HG03196 (cell line): ENCODE results near the gene OPTC.
"Not testable (repeated sequence)": the region's sequence is repeated elsewhere in the genome, so short reads cannot be mapped to it uniquely, and the experiment has no call there.

ENCODE experiments used
- ATAC-seq: cut with Tn5 transposase; IDR thresholded peaks from one replicate; pipeline ENCODE4 v1.9.1; 2021; ENCODE audit not compliant: unreplicated experiment

The OPTC gene

GRCh38 chr1:203465146-203465798, 28.7 kb upstream of the OPTC start:
- ATAC-seq = no peak

GRCh38 chr1:203465948-203466347, 28.0 kb upstream of the OPTC start:
- no peak for ATAC-seq

- ATAC-seq = not testable (repeated sequence)
Observed at GRCh38 chr1:203466906-203467549, 26.9 kb upstream of the OPTC start.

- no peak for ATAC-seq
Observed at GRCh38 chr1:203467550-203467921, 26.4 kb upstream of the OPTC start.

GRCh38 chr1:203468326-203468725, 25.6 kb upstream of the OPTC start:
- no peak for ATAC-seq

- ATAC-seq = no peak
Observed at GRCh38 chr1:203470240-203470639, 23.7 kb upstream of the OPTC start.

GRCh38 chr1:203471841-203472240, 22.1 kb upstream of the OPTC start:
- no peak for ATAC-seq

- ATAC-seq = no peak
Observed at GRCh38 chr1:203473281-203473680, 20.7 kb upstream of the OPTC start.

- ATAC-seq = no peak
Observed at GRCh38 chr1:203473781-203474305, 20.1 kb upstream of the OPTC start.

GRCh38 chr1:203475012-203475981, 18.7 kb upstream of the OPTC start, which contains the start of gene PRELP:
TSS of gene PRELP (plus strand) at chr1:203475806. CDS start at chr1:203483185, 7,379 bp downstream.
- ATAC-seq = no peak

GRCh38 chr1:203476216-203476814, 17.6 kb upstream of the OPTC start:
- no peak for ATAC-seq

- ATAC-seq = no peak
Observed at GRCh38 chr1:203477748-203478147, 16.2 kb upstream of the OPTC start.

- ATAC-seq = no peak
Observed at GRCh38 chr1:203478231-203478630, 15.7 kb upstream of the OPTC start.

- no peak for ATAC-seq
Observed at GRCh38 chr1:203478986-203479385, 15.0 kb upstream of the OPTC start.

- ATAC-seq = no peak
Observed at GRCh38 chr1:203479646-203480045, 14.3 kb upstream of the OPTC start.

- ATAC-seq = no peak
Observed at GRCh38 chr1:203480084-203480483, 13.9 kb upstream of the OPTC start.

- ATAC-seq = no peak
Observed at GRCh38 chr1:203480525-203481084, 13.3 kb upstream of the OPTC start.

- no peak for ATAC-seq
Observed at GRCh38 chr1:203481196-203481595, 12.8 kb upstream of the OPTC start.

GRCh38 chr1:203486618-203487370, 7.2 kb upstream of the OPTC start:
- ATAC-seq = no peak

- no peak for ATAC-seq
Observed at GRCh38 chr1:203488539-203488938, 5.4 kb upstream of the OPTC start.
